SK-N-SH (cell line): ENCODE data around the gene LRRC10. TPM values are rescaled to one million over a fixed set of nuclear protein-coding genes. Genes with fewer than 3 reads are reported as not detected.
A peak's percentile ranks its signal among the peaks of the same experiment; 100 is the strongest.

Source experiments
- CTCF ChIA-PET: fragments of 300-600, 350-600 bp; formaldehyde crosslinking; extraction: SDS; loops from one replicate; lab custom pipeline; 2021; lab: Yijun Ruan, JAX
- POLR2A ChIA-PET: fragments of 350-600 bp; sonication (Branson Sonifier 250); formaldehyde crosslinking; extraction: SDS; loops from one replicate; lab custom pipeline; 2020; ENCODE audit warnings: antibody characterized with exemption, inconsistent platforms; lab: Yijun Ruan, JAX
- DNase-seq: peaks from one replicate; pipeline ENCODE4 v3.0.0; 2012
- H2AFZ ChIP-seq: fragments of 200-600 bp; sonication (generic); 2 replicates; pipeline ENCODE4 v1.8.1; 2016; ENCODE audit warnings: antibody characterized with exemption, mild to moderate bottlenecking, low read depth
- H3F3A ChIP-seq: fragments of 200-600 bp; sonication (generic); replicated peaks from 2 replicates; pipeline ENCODE3; 2016; ENCODE audit warnings: antibody characterized with exemption, mild to moderate bottlenecking; ENCODE audit not compliant: insufficient read depth
- H3K27ac ChIP-seq, 2 experiments: fragments of 200-500 bp in 1 of 2; fragments of 200-600 bp in 1 of 2; sonication (Bioruptor generic) in 1 of 2; sonication (generic), shearing (Covaris generic) in 1 of 2; 2 replicates each; pipeline versions ENCODE4 v1.5.1 to v1.6.1; 2014 to 2016; ENCODE audit warnings: low read depth in 2 of 2, inconsistent platforms in 1 of 2, low read length in 1 of 2, mild to moderate bottlenecking in 1 of 2, mixed read lengths in 1 of 2
- H3K27me3 ChIP-seq: fragments of 200-600 bp; sonication (generic), shearing (Covaris generic); 2 replicates; pipeline ENCODE4 v1.6.1; 2016; ENCODE audit warnings: mixed run types; ENCODE audit not compliant: insufficient read depth
- H3K36me3 ChIP-seq, 2 experiments: fragments of 200-500 bp in 1 of 2; fragments of 200-600 bp in 1 of 2; sonication (Bioruptor generic) in 1 of 2; sonication (generic) in 1 of 2; replicated peaks in 1 of 2; 2 replicates each; pipeline versions ENCODE3 to v1.5.1; 2014 to 2016; ENCODE audit warnings: low read length in 1 of 2, mild to moderate bottlenecking in 1 of 2; ENCODE audit not compliant: insufficient read depth in 2 of 2, control insufficient read depth in 1 of 2
- H3K4me1 ChIP-seq, 2 experiments: fragments of 200-500 bp in 1 of 2; fragments of 200-600 bp in 1 of 2; sonication (Bioruptor generic) in 1 of 2; sonication (generic), shearing (Covaris generic) in 1 of 2; 2 replicates each; pipeline versions ENCODE4 v1.5.1 to v1.6.1; 2014 to 2016; ENCODE audit warnings: low read depth in 1 of 2, low read length in 1 of 2, mixed run types in 1 of 2; ENCODE audit not compliant: insufficient read depth in 2 of 2, control insufficient read depth in 1 of 2
- H3K4me2 ChIP-seq: fragments of 200-600 bp; sonication (generic), shearing (Covaris generic); 2 replicates; pipeline ENCODE4 v1.6.1; 2017; ENCODE audit warnings: mixed run types
- H3K4me3 ChIP-seq, 2 experiments: fragments of 200-500 bp in 1 of 2; fragments of 200-600 bp in 1 of 2; sonication (Bioruptor generic) in 1 of 2; sonication (generic), shearing (Covaris generic) in 1 of 2; 2 replicates each; pipeline versions ENCODE4 v1.5.1 to v1.8.1; 2014 to 2016; ENCODE audit warnings: low read depth in 2 of 2, inconsistent platforms in 1 of 2, low read length in 1 of 2, mild to moderate bottlenecking in 1 of 2, mixed read lengths in 1 of 2, moderate library complexity in 1 of 2
- H3K79me2 ChIP-seq: fragments of 200-600 bp; sonication (generic); 2 replicates; pipeline ENCODE4 v1.8.1; 2017; ENCODE audit warnings: mild to moderate bottlenecking; ENCODE audit not compliant: insufficient read depth
- H3K9ac ChIP-seq: fragments of 200-600 bp; sonication (generic); 2 replicates; pipeline ENCODE4 v1.6.1; 2017; ENCODE audit warnings: mixed run types
- H3K9me2 ChIP-seq: fragments of 200-600 bp; sonication (generic); 2 replicates; pipeline ENCODE4 v1.6.1; 2017; ENCODE audit warnings: mixed run types
- H3K9me3 ChIP-seq: fragments of 200-600 bp; sonication (generic); 2 replicates; pipeline ENCODE4 v1.6.1; 2017; ENCODE audit warnings: mixed run types, mild to moderate bottlenecking, moderate library complexity
- H4K20me1 ChIP-seq: fragments of 200-600 bp; sonication (generic); 2 replicates; pipeline ENCODE4 v1.6.1; 2017; ENCODE audit warnings: mild to moderate bottlenecking, mixed run types; ENCODE audit not compliant: insufficient read depth
- ELF1 ChIP-seq: IDR thresholded peaks from 2 replicates; pipeline ENCODE4 v1.4.0; 2012
- EP300 ChIP-seq, 2 experiments: IDR thresholded peaks; 2 replicates each; pipeline versions ENCODE4 v1.4.0 to v1.6.1; 2012; ENCODE audit warnings: borderline replicate concordance in 1 of 2, low read depth in 1 of 2, low read length in 1 of 2
- EZH2phosphoT487 ChIP-seq: fragments of 200-600 bp; sonication (generic); IDR thresholded peaks from 2 replicates; pipeline ENCODE4 v1.6.1; 2017; ENCODE audit warnings: low read depth, mixed run types, mild to moderate bottlenecking, antibody characterized with exemption, moderate library complexity, borderline replicate concordance
- FOSL2 ChIP-seq: IDR thresholded peaks from 2 replicates; pipeline ENCODE4 v1.4.0; 2012; ENCODE audit warnings: low read depth, mild to moderate bottlenecking, moderate library complexity, borderline replicate concordance
- JUND ChIP-seq: IDR thresholded peaks from 2 replicates; pipeline ENCODE4 v1.4.0; 2012
- MXI1 ChIP-seq: IDR thresholded peaks from 2 replicates; pipeline ENCODE4 v1.6.1; 2012; ENCODE audit warnings: mild to moderate bottlenecking, low read depth, low read length, improper control_type of control experiment
- NRF1 ChIP-seq: IDR thresholded peaks from 2 replicates; pipeline ENCODE4 v1.6.1; 2012; ENCODE audit warnings: low read depth, mild to moderate bottlenecking, low read length
- RAD21 ChIP-seq: IDR thresholded peaks from 2 replicates; pipeline ENCODE4 v1.6.1; 2012; ENCODE audit warnings: mild to moderate bottlenecking, low read length
- RCOR1 ChIP-seq: fragments of 150-350 bp; IDR thresholded peaks from 2 replicates; pipeline ENCODE4 v1.6.1; 2017; ENCODE audit warnings: antibody characterized with exemption, low read length
- RFX5 ChIP-seq: IDR thresholded peaks from 2 replicates; pipeline ENCODE4 v1.6.1; 2012; ENCODE audit warnings: mild to moderate bottlenecking, improper control_type of control experiment, low read length
- SIN3A ChIP-seq: IDR thresholded peaks from 2 replicates; pipeline ENCODE4 v1.6.1; 2012; ENCODE audit warnings: low read depth, mild to moderate bottlenecking, low read length, moderate library complexity, borderline replicate concordance
- SMC3 ChIP-seq: IDR thresholded peaks from 2 replicates; pipeline ENCODE4 v1.6.1; 2012; ENCODE audit warnings: low read depth, low read length, improper control_type of control experiment
- TAF1 ChIP-seq: IDR thresholded peaks from 2 replicates; pipeline ENCODE4 v1.6.1; 2012; ENCODE audit warnings: low read depth, mild to moderate bottlenecking, low read length, moderate library complexity, borderline replicate concordance
- TCF12 ChIP-seq: IDR thresholded peaks from 2 replicates; pipeline ENCODE4 v1.4.0; 2012
- YY1 ChIP-seq: IDR thresholded peaks from 2 replicates; pipeline ENCODE4 v1.4.0; 2012; ENCODE audit warnings: low read depth, mild to moderate bottlenecking
- WGBS: methylation state at CpG from one replicate; pipeline ENCODE4 v1.1.6; 2017; ENCODE audit warnings: low lambda C conversion rate; 5-methylcytosine and 5-hydroxymethylcytosine counted together
- polyA plus RNA-seq, 3 experiments: library from polyadenylated mRNA; depleted of rRNA; stranded (reverse); fragments of >200 nt; gene quantifications; 2 replicates each; pipeline ENCODE4 v1.2.3, GENCODE V29; 2012
- TF ChIP-seq, protein P1 (sequence below): fragments of 200-600 bp; sonication (generic); IDR thresholded peaks from 2 replicates; pipeline ENCODE4 v1.6.1; 2017; ENCODE audit warnings: antibody characterized with exemption, mild to moderate bottlenecking, moderate library complexity
- TF ChIP-seq, protein P2 (sequence below): fragments of 150-350 bp; IDR thresholded peaks from 2 replicates; pipeline ENCODE4 v1.6.1; 2016; ENCODE audit warnings: mild to moderate bottlenecking, low read depth, low read length
- TF ChIP-seq, protein P3 (sequence below): IDR thresholded peaks from 2 replicates; pipeline ENCODE4 v1.4.0; 2012; ENCODE audit warnings: low read depth
- TF ChIP-seq, protein P4 (sequence below): fragments of 150-350 bp; IDR thresholded peaks from 2 replicates; pipeline ENCODE4 v1.6.1; 2017; ENCODE audit warnings: antibody characterized with exemption, low read length, low read depth, borderline replicate concordance

LRRC10 gene
- polyA plus RNA-seq, 1 of the 3 experiments (the other 2 are of a cell fraction) = not detected

DNA sequence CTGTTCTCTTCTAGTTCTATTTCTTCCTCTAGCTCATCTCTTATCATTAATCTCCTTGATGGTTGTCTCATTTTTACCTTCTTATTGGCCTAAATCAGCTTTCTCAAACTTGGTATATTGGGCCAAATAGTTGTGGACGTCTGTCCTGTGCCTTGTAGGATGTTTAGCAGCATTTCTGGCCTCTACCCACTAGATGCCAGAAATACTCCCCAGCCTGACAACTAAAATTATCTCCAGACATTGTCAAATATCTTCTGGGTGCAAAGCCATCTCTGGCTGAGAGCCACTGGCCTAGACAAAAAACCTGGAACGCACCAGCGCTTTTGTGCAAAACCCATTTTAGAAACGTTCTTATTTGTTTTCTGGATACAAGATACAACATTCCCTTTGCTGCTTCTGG lies 38.8 kb upstream of the LRRC10 start:
- no peak for DNase-seq
- POLR2A ChIA-PET = no interaction called here
- no peak overlapping the region for H3K27ac ChIP-seq
- H3K9me2 ChIP-seq = no peaks in the 10 kb centered on the region
- no peak overlapping the region for H3K4me3 ChIP-seq
- H3F3A ChIP-seq = no peaks in the 10 kb centered on the region
- no peaks in the 10 kb centered on the region for H3K79me2 ChIP-seq
- no peak overlapping the region for H2AFZ ChIP-seq
- peak; percentile 9; the same call in 1 of the 2 replicates for TF ChIP-seq RAD21
- no peak for TF ChIP-seq SIN3A
- TF ChIP-seq, all 33 proteins: peak for 1
- Histone ChIP-seq H3K9me3 (no peaks in the 10 kb centered on the region), H4K20me1 (no peaks in the 10 kb centered on the region), H3K9ac (no peak overlapping the region), H3K4me1 (no peaks in the 10 kb centered on the region), H3K36me3 (no peaks in the 10 kb centered on the region), H3K4me2 (no peak overlapping the region), H3K27me3 (no peaks in the 10 kb centered on the region)
- 46% methylated on average over 4 of the region's 4 CpGs for WGBS
- CTCF ChIA-PET = interaction anchor here (6.4 kb wide), 1 partner anchor 10 kb away, joined by 46 read pairs; no protein-coding TSS in a partner anchor

DNA sequence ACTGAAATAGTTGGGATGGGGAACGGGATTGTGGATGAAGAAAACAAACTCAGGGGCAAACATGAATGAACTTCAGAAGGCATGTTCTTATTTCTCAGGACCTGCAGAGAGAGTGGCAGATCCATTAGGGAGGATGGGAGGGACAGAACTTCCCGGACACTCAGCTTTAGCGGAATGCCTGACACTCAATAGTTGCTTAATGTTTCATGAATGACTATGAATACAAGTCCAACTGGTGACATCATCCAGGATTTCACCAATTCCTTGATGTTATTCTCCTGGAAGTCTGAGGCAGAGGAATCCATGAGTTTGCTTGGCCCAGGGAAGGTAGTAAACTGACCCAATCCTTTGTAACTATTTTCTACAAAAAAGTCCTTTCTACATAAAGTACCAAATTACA lies 37.8 kb upstream of the LRRC10 start:
- H4K20me1 ChIP-seq = no peaks in the 10 kb centered on the region
- H3K4me1 ChIP-seq = no peaks in the 10 kb centered on the region
- no peaks in the 10 kb centered on the region for H3K27me3 ChIP-seq
- 66% methylated on average over 3 of the region's 3 CpGs for WGBS
- TF ChIP-seq SMC3 = no peak
- TF ChIP-seq, protein P1, sequence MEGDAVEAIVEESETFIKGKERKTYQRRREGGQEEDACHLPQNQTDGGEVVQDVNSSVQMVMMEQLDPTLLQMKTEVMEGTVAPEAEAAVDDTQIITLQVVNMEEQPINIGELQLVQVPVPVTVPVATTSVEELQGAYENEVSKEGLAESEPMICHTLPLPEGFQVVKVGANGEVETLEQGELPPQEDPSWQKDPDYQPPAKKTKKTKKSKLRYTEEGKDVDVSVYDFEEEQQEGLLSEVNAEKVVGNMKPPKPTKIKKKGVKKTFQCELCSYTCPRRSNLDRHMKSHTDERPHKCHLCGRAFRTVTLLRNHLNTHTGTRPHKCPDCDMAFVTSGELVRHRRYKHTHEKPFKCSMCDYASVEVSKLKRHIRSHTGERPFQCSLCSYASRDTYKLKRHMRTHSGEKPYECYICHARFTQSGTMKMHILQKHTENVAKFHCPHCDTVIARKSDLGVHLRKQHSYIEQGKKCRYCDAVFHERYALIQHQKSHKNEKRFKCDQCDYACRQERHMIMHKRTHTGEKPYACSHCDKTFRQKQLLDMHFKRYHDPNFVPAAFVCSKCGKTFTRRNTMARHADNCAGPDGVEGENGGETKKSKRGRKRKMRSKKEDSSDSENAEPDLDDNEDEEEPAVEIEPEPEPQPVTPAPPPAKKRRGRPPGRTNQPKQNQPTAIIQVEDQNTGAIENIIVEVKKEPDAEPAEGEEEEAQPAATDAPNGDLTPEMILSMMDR = no peak
- TF ChIP-seq RAD21 = no peak
- TF ChIP-seq RCOR1 = no peak
- no peak for TF ChIP-seq TAF1
- no peak for TF ChIP-seq YY1
- 0 out of 2 replicates have a peak, but pooled peaks have one; percentile 33 for TF ChIP-seq FOSL2
- no peak for TF ChIP-seq NRF1
- H3K27ac ChIP-seq = peak overlapping the region in 1 of 2 experiments; percentile 27; a peak in 1 of 4 replicates
- no peaks in the 10 kb centered on the region for H3F3A ChIP-seq
- H3K4me3 ChIP-seq = no peak overlapping the region
- no peaks in the 10 kb centered on the region for H3K36me3 ChIP-seq
- peak overlapping the region; percentile 47; the same call in 1 of the 2 replicates for H2AFZ ChIP-seq
- ChIA-PET CTCF (interaction anchor here (6.4 kb wide), 1 partner anchor 9 kb away, joined by 46 read pairs; no protein-coding TSS in a partner anchor), POLR2A (no interaction called here)
- no peaks in the 10 kb centered on the region for H3K79me2 ChIP-seq
- H3K9me3 ChIP-seq = no peaks in the 10 kb centered on the region
- no peaks in the 10 kb centered on the region for H3K9me2 ChIP-seq
- DNase-seq = no peak
- H3K9ac ChIP-seq = no peak overlapping the region
- no peak overlapping the region for H3K4me2 ChIP-seq

DNA sequence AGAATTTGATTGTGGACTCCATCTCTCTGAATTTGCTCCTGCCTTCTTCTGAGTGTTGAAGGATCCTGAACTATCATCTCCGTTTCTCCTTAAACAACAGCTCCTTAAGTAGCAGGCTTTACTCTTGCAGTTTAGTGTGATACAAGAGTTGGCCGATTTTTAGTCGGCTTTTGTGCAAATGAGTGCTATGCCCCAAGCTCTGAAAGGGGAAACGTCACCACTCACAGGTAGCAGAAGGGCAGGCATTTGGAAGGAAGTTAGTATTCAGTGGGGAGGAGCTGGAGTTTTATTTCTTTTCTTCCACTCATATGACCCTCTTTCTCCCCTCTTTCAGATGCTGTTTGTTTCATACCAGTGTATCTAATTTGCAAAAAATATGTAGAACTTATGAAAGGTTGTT lies 36.5 kb upstream of the LRRC10 start:
- 60% methylated on average over 4 of the region's 4 CpGs for WGBS
- H3K9me3 ChIP-seq = no peaks in the 10 kb centered on the region
- POLR2A ChIA-PET = no interaction called here
- no peak for TF ChIP-seq JUND
- TF ChIP-seq RCOR1 = no peak
- TF ChIP-seq, protein P2, sequence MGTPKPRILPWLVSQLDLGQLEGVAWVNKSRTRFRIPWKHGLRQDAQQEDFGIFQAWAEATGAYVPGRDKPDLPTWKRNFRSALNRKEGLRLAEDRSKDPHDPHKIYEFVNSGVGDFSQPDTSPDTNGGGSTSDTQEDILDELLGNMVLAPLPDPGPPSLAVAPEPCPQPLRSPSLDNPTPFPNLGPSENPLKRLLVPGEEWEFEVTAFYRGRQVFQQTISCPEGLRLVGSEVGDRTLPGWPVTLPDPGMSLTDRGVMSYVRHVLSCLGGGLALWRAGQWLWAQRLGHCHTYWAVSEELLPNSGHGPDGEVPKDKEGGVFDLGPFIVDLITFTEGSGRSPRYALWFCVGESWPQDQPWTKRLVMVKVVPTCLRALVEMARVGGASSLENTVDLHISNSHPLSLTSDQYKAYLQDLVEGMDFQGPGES = no peak
- no peak for TF ChIP-seq NRF1
- TF ChIP-seq RFX5 = no peak
- no peak for TF ChIP-seq TCF12
- no peak for TF ChIP-seq EZH2phosphoT487
- no peak for TF ChIP-seq MXI1
- no peak for TF ChIP-seq ELF1
- TF ChIP-seq EP300 (IDR thresholded peaks at IDR 0.05; ENCODE audit: borderline replicate concordance in 1 of 2, low read depth in 1 of 2, low read length in 1 of 2) = no peak
- no peak for TF ChIP-seq FOSL2
- TF ChIP-seq, protein P3, sequence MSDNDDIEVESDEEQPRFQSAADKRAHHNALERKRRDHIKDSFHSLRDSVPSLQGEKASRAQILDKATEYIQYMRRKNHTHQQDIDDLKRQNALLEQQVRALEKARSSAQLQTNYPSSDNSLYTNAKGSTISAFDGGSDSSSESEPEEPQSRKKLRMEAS = no peak
- TF ChIP-seq, protein P4, sequence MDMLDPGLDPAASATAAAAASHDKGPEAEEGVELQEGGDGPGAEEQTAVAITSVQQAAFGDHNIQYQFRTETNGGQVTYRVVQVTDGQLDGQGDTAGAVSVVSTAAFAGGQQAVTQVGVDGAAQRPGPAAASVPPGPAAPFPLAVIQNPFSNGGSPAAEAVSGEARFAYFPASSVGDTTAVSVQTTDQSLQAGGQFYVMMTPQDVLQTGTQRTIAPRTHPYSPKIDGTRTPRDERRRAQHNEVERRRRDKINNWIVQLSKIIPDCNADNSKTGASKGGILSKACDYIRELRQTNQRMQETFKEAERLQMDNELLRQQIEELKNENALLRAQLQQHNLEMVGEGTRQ = no peak
- no peak for TF ChIP-seq SIN3A

More for the DNA sequence above, 36.5 kb upstream of the LRRC10 start:
- Histone ChIP-seq H2AFZ (no peak overlapping the region), H3K27ac (no peak overlapping the region), H3K9ac (no peak overlapping the region), H3K4me3 (no peak overlapping the region), H3K79me2 (no peaks in the 10 kb centered on the region), H3K27me3 (no peaks in the 10 kb centered on the region), H3K36me3 (no peaks in the 10 kb centered on the region), H3K4me1 (no peaks in the 10 kb centered on the region), H3K4me2 (no peak overlapping the region), H3K9me2 (no peaks in the 10 kb centered on the region), H3F3A (no peaks in the 10 kb centered on the region), H4K20me1 (no peaks in the 10 kb centered on the region)
- DNase-seq = no peak
- CTCF ChIA-PET = interaction anchor here (1.4 kb wide), 1 partner anchor 356 kb away, joined by 3 read pairs; no protein-coding TSS in a partner anchor
